COR-L47 (cell line): Measurements from ENCODE around the gene ARHGAP19.
A peak's percentile ranks its signal among the peaks of the same experiment; 100 is the strongest.

Source experiments
- DNase-seq: peaks from one replicate; lab custom pipeline; 2025; lab: John Stamatoyannopoulos, UW

Gene ARHGAP19, protein sequence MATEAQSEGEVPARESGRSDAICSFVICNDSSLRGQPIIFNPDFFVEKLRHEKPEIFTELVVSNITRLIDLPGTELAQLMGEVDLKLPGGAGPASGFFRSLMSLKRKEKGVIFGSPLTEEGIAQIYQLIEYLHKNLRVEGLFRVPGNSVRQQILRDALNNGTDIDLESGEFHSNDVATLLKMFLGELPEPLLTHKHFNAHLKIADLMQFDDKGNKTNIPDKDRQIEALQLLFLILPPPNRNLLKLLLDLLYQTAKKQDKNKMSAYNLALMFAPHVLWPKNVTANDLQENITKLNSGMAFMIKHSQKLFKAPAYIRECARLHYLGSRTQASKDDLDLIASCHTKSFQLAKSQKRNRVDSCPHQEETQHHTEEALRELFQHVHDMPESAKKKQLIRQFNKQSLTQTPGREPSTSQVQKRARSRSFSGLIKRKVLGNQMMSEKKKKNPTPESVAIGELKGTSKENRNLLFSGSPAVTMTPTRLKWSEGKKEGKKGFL

GRCh38 chr10:97292097-97292861 is at the start of gene ARHGAP19:
ARHGAP19 (minus strand) TSS chr10:97292637; CDS start chr10:97292627, 10 bp downstream.
- peak; percentile 91 for DNase-seq

- DNase-seq: no peak
These were observed 49.0 kb upstream of the ARHGAP19 start for GRCh38 chr10:97341416-97341815.

- no peak for DNase-seq
These were observed 45.6 kb upstream of the ARHGAP19 start for GRCh38 chr10:97338041-97338440.

DNA sequence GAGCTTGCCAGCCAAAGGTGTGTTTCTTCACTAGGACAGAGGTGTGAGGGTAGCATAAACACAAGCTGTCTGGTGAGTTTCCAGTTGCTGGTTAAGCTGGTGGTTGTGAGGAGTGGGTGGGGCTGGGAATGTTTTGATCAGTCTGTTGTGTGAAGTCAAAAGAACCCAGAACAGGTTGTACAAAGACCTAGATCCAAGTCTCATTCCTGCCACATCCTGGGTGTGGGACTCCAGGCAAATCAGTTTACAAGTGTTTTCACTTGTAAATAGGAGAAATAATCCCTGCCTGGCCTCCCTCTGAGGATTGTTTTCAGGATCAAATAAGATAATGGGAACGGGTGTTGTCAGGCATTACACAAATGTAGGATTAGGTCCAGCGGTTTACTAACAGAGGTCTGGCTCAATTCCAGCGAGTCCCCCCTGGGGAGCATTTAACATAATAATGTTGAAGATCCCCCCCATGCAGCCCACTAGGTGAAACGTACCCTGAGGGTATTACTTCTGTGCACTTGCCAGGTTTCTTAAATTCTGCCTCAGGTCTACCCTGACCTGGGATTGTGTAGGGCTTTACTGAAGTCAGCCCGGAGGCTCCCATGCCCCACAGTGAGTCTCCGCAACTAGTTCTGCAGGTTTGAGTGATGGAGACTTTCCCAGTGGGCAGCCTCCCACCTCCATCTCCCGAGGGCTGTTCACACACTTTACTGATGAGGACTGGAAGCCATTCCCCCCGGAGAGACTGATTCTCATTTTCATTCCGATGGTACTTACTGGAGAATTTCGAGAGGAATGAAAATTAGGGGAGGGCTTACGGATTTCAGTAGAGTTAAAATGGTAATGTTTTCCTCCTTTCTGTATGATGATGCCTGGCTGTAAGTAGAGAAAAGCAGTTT is 44.8 kb upstream of the ARHGAP19 start:
- DNase-seq: peak; percentile 48

- DNase-seq: no peak
These were observed 44.0 kb upstream of the ARHGAP19 start for GRCh38 chr10:97336446-97336845.

DNA sequence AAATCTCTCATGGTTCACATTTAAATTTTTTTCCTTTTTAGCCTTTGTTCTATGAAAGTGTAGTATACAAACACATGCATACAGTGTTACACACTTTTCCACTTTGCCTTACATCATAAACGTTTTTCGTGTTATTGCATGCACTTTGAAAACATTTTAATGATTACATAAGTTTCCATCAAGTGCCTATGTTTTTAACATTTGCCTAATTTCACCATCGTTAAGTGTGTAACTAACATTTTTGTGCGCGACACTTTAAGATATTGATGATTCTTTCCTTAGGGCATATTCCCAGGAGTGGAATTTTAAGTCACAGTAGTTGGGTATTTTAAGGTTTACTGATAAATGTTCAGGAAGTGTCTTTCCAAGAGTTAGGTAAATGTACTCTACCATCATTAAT is 43.6 kb upstream of the ARHGAP19 start:
- DNase-seq: no peak

DNA sequence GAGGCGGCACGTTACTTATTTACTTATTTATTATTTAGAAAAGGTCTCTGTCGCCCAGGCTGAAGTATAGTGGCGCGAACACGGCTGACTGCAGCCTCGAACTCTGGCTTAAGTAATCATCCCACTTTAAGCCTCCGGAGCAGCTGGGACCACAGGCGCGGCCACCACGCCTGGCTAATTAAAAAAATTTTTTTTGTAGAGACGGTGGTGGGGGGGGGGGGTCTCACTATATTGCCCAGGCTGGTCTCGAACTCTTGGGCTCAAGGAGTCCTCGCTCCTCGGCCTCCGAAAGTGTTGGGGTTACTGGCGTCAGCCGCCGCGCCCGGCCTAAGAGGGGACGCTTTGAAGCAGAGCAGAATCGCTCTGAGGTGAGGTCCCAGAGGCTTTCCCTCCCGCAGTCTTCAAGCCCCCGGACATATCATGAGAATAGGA is 42.8 kb upstream of the ARHGAP19 start:
- DNase-seq: no peak

- DNase-seq: peak; percentile 70
These were observed 42.1 kb upstream of the ARHGAP19 start, which contains the start of gene FRAT2 for GRCh38 chr10:97334370-97335175. FRAT2 (minus strand) TSS chr10:97334729; CDS start chr10:97334572, 157 bp downstream.

- no peak for DNase-seq
These were observed 41.3 kb upstream of the ARHGAP19 start for GRCh38 chr10:97333601-97334369.

- no peak for DNase-seq
These were observed 40.8 kb upstream of the ARHGAP19 start for GRCh38 chr10:97333351-97333600.

DNA sequence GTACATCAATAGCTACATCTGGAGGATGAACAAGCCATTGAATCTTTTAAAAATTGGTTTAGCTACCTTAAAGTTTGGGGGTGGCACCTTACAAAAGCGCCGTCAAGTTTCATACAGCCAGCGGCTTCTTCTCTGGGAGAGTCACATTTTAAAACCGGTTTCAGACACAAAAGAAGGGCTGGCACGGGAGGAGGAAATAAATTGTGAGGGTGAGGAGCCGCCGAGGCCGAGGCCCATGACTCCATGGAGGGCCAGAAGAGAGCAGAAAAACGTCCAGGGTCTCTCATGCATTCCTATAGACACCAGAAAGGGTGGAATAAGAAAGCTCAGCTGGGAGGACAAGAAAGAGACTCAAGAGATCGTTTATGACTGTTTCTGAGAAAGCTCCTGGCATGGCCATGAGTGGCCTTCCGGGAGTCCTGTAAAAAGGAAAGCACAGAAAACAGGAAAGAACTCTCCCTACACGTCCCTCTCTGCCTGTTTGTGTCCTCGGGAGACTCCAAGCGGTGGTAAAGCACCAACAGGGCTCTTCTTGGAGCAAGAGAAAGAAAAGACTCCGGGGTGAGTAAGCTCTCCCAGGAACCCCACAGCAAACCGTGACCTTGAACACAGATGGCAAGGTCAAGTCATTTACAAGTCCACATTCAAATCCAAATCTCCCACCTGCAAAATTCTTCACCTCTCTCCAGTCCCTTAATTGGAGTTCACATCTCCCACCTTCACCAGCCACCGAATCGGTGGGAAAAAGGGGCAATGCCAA is 40.3 kb upstream of the ARHGAP19 start:
- no peak for DNase-seq

GRCh38 chr10:97331153-97331703 is 38.8 kb upstream of the ARHGAP19 start:
- DNase-seq: no peak

- DNase-seq: no peak
These were observed 37.3 kb upstream of the ARHGAP19 start for GRCh38 chr10:97329766-97330165.

GRCh38 chr10:97328646-97329453 is 36.4 kb upstream of the ARHGAP19 start:
- DNase-seq: no peak

DNA sequence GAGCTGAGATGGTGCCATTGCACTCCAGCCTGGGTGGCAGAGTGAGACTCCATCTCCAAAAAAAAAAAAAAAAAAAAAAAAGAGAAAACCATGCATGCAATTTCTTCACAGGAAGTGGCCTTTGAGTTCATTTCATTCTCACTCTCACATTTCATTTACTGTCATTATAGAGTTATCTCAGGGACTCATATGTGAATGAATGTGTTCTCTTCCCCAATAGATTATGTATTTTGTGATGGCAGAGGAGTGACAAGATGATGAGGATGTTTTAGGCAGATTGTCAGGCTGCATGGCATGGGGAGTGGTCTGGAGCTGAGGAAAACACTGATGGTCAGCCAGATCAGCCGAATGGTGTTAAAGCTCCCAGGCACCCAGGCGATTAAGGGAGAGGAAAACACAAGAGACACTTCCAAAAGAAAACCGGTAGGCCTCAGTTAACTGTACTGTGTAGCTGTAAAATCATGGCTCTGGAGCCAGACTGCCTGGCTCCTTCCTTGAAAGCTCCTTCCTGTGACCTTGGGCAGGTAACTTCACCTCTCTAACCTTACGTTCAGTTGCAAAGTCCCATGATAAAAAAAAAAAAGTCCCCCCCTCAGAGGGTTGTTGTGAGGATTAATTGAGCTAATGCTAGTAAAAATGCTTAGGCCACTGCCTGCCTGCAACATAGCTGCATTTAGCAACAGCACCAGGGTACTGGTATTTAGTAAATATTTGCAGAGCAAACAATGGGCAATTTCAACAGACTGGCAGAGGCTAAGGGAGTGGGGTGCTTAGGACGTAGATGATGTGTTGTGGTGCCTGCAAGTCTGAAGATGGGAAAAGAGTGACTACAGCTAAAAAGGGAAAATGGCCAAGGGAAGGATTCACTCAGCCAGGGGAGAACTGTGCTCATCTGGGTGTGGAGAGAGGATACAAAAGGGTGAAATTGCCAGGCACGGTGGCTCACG is 35.2 kb upstream of the ARHGAP19 start:
- no peak for DNase-seq

DNA sequence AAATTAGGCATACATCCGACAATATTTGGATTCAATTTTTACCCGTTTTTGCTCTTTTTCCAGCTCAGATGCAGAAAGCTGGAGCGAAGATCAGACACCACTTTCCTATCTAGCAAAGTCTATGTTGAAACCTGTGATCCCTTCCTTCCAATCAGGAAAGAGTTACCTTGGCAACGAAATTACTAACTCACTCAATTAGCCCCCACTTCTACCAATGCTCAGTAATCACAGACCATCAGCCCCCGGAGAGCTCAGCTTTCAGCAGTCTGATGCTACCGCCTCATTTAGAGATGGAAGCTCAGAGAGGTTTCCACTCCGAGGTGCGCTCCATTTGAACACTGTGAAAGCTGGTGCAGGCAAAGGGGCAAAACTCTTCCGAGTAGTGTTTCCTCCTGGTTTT is 33.3 kb upstream of the ARHGAP19 start:
- no peak for DNase-seq

- no peak for DNase-seq
These were observed 31.1 kb upstream of the ARHGAP19 start for GRCh38 chr10:97323501-97323900.
